NOMO-1 treated with DMSO at 0.1 percent for 48 hours (cell line): ENCODE results near the gene CDCP1.
"Not testable (repeated sequence)": the region's sequence is repeated elsewhere in the genome, so short reads cannot be mapped to it uniquely, and the experiment has no call there.

Source experiments
- DNase-seq: peaks from one replicate; lab custom pipeline; 2025; ENCODE audit not compliant: unreplicated experiment; lab: John Stamatoyannopoulos, UW

Gene CDCP1

GRCh38 chr3:45173776-45174175, 27.6 kb upstream of the CDCP1 start:
- DNase-seq = no peak

GRCh38 chr3:45171283-45171682, 25.1 kb upstream of the CDCP1 start:
- no peak for DNase-seq

DNA sequence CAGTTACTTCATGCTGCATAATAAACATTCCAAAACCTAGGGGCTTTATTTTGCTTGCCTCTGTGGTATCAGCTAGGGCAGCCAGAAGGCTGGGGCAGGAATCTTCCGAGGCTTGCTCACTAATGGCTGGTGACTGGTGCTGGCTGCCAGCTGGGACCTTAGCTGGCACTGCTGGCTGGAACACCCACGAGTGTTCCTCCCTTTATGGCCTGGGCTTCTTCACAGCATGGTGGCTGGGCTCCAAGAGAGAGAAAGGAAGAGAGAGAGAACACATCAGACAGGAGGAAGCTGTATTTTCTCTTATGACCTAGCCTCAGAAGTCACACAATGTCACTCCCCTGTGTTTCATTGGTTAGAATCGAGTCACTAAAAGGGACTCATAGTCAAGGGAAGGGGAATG, 23.9 kb upstream of the CDCP1 start:
- DNase-seq = no peak

- no peak for DNase-seq
These were observed 23.1 kb upstream of the CDCP1 start for GRCh38 chr3:45169125-45169904.

DNA sequence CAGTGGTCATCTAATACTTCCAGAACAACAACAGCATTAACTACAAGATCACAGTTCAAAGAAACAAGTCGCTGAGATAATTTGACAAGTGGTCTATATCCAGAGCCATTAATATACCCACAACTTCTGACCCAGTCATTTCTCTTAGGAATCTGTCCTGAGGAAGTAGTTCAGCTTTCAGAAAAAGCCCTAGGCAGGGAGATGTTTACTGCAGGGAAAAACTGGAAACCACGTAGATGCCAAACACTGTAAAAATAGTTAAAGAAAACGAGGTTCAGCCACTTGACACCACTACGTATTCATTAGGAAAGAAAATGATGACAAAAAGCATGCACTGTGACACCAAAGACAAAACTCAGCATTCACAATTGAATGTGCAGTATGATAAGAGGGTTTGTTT, 22.3 kb upstream of the CDCP1 start:
- no peak for DNase-seq

- peak; percentile 97 for DNase-seq
These were observed 21.1 kb upstream of the CDCP1 start for GRCh38 chr3:45167011-45167911.

- no peak for DNase-seq
These were observed 20.2 kb upstream of the CDCP1 start for GRCh38 chr3:45166321-45166879.

DNA sequence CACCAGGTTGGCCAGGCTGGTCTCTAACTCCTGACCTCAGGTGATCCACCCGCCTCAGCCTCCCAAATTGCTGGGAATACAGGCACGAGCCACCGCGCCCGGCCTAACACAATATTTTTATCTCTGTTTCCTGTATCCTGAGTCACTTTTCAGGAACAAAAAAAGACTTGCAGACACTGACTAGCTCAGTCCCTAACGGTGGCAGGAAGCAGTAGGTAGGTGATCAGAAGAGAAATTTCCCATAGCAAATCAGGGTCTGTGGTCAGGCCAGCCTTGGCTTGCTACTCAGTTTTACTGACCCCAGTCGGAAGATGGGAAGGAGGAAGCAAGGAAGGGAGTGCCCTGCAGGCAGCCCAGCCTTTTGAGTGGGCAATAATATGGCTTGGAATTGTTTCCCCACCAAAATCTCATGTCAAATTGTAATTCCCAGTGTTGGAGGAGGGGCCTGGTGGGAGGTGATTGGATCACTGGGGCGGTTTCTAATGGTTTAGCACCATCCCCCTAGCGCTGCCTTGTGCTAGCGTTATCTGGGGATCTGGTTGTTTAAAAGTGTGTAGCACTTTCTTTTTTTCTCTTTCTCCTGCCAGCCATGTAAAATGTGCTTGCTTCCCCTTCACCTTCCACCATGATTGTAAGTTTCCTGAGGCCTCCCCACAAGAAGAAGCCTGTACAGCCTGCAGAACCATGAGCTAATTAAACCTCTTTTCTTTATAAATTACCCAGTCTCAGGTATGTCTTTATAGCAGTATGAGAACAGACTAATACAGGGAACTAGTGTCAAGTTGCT, 19.5 kb upstream of the CDCP1 start:
- DNase-seq = no peak

GRCh38 chr3:45164056-45164455, 17.9 kb upstream of the CDCP1 start:
- DNase-seq = no peak

GRCh38 chr3:45163481-45163880, 17.3 kb upstream of the CDCP1 start:
- peak; percentile 94 for DNase-seq

GRCh38 chr3:45154641-45155147, 8.5 kb upstream of the CDCP1 start:
- no peak for DNase-seq

DNA sequence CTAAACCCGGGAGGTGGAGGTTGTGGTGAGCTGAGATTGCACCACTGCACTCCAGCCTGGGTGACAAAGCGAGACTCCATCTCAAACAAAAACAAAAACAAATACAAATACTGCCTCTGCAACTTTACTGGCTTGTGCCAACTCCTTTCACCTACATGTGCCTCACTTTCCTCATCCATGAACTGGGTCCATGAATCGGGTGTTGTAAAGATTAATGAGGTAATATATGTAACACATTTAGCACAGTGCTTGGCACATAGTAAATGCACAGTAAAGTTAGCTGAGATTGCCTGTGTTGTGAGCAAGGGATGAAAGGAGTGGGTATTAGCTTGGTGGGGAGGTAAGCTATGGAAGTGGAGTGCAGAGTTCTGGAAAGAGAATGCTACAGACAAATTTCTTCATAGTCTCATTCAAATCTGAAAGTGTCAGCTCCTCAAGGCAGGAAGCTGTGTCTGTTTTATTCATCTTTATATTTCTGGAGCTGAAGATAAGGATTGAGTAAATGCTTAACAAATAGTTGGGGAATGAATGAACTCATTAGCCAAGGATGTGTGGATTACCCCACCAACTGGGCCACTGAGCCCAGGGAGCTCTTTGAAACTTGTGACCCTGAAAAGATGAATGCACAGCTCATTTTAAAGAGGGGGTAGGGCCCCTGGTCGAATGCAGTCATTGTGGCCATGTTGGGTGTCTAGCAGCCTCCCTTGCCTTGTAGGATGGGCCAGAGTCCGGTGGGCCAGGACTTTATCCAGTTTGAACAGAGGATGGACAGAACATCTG, 7.7 kb upstream of the CDCP1 start:
- DNase-seq = no peak

DNA sequence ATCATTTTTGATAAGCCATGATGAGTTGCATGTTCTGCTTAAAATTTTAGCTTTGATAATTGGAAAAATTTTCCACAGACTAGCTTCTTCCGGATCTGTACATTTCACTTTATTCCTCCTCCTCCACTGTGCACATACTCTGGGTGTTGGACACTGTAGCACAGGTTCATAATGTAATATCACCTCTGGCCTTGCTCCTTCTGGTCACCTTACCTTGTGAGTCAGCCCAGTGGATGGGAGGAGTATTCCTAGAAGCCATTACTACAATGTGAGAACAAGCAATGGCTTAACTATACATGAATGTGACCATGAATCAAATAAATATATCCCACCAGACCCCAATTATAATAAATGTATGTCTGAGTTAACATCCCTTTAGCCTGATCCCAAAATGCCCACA, 6.1 kb upstream of the CDCP1 start:
- no peak for DNase-seq

DNA sequence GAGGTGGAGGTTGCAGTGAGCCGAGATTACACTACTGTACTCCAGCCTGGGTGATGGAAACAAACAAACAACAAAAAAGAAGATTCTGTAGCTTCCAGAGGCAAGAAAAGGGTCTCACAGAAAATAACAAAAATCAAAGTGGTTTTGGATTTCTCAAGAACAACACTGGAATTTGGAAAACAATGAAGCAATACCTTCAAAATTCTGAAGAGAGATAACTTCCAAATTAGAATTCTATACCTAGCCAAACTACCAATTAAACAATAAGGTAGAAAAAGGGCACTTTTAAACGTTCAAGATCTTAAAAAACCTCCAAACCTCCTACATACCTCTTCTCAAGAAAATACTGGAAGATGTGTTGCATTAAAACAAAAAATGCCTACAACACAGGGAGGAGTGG, 4.9 kb upstream of the CDCP1 start:
- DNase-seq = no peak

GRCh38 chr3:45148921-45149320, 2.7 kb upstream of the CDCP1 start:
- DNase-seq = no peak

DNA sequence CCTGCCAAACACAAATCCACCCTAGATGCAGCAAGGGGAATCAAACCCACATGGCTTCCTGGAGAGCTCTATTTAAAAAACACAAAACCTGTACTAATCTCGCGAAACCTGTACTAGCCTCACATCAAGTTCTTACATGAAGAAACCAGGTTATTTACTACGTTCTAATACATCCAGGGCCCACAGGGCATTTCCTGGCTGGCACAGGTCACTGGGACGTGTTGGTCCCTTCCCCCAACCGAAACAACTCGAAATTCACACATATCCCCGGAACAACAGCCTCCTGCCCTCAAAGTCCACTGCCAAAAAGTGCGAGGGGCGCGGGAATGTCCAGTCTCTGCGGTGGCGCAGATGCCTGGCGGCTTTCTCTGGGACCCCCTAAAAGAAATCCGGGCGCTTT, 955 bp downstream of the CDCP1 start:
- no peak for DNase-seq

- peak; percentile 54 for DNase-seq
These were observed 2.2 kb downstream of the CDCP1 start for GRCh38 chr3:45143673-45144671.

- not testable (repeated sequence) for DNase-seq
These were observed 5.4 kb downstream of the CDCP1 start for GRCh38 chr3:45140770-45141155.
